ENCODE data around the gene DDX42. TPM values are rescaled to one million over a fixed set of nuclear protein-coding genes. Genes with fewer than 3 reads are reported as not detected.
A peak's percentile ranks its signal among the peaks of the same experiment; 100 is the strongest.

Gene DDX42
- total RNA-seq, 2 experiments from 2014 or later = 112 to 117 TPM

GRCh38 chr17:63831505-63831904 lies 57.5 kb downstream of the DDX42 start:
- H3K27me3 ChIP-seq (ENCODE audit: control insufficient read depth in 1 of 2, insufficient read depth in 2 of 2, low read length in 2 of 2) = no peaks in the 10 kb centered on the region
- H3K27ac ChIP-seq (ENCODE audit: low read depth in 1 of 2, low read length in 2 of 2) = peak overlapping the region; percentile 2 to 37
- no peak overlapping the region for H3K4me3 ChIP-seq (ENCODE audit: low read length)
- Mint-ChIP-seq H3K9me3 (no peaks in the 10 kb centered on the region), H3K4me3 (peak overlapping the region; percentile 62), H3K27ac (peak overlapping the region; percentile 69), H3K36me3 (ENCODE audit: low read depth) (peaks cover 99% of the 10 kb centered on the region), H3K27me3 (no peaks in the 10 kb centered on the region), H3K4me1 (ENCODE audit: low read depth) (peaks cover 76% of the 10 kb centered on the region)
- H3K4me1 ChIP-seq (ENCODE audit: insufficient read depth, low read length) = peaks cover 71% of the 10 kb centered on the region
- intact Hi-C loops (cut with DNase I, micrococcal nuclease) = loop anchor here in 1 of 2 experiments (10.0 kb wide), 1 partner anchor 407 kb away; no protein-coding TSS in a partner anchor
- no peaks in the 10 kb centered on the region for H3K9me3 ChIP-seq (ENCODE audit: control insufficient read depth in 1 of 2, insufficient read depth in 1 of 2, low read length in 2 of 2)
- H3K36me3 ChIP-seq (ENCODE audit: insufficient read depth, low read length) = peaks cover 79% of the 10 kb centered on the region
- TF ChIP-seq, protein P1, sequence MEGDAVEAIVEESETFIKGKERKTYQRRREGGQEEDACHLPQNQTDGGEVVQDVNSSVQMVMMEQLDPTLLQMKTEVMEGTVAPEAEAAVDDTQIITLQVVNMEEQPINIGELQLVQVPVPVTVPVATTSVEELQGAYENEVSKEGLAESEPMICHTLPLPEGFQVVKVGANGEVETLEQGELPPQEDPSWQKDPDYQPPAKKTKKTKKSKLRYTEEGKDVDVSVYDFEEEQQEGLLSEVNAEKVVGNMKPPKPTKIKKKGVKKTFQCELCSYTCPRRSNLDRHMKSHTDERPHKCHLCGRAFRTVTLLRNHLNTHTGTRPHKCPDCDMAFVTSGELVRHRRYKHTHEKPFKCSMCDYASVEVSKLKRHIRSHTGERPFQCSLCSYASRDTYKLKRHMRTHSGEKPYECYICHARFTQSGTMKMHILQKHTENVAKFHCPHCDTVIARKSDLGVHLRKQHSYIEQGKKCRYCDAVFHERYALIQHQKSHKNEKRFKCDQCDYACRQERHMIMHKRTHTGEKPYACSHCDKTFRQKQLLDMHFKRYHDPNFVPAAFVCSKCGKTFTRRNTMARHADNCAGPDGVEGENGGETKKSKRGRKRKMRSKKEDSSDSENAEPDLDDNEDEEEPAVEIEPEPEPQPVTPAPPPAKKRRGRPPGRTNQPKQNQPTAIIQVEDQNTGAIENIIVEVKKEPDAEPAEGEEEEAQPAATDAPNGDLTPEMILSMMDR (IDR thresholded peaks at IDR 0.05) = no peak
- ChIA-PET POLR2A (interaction anchor here (0.6 to 7.3 kb wide), 6 partner anchors 9 to 137 kb away, joined by 3 to 86 read pairs (median 4); partner anchors contain the start of genes CCDC47, DDX42, SMARCD2 and STRADA), CTCF (interaction anchor here (1.7 kb wide), 1 partner anchor 18 kb away, joined by 11 read pairs; no protein-coding TSS in a partner anchor)
- DNase-seq = peak in 1 of 14 experiments; percentile 38
- no peak for ATAC-seq (ENCODE audit: poor library complexity)

DNA sequence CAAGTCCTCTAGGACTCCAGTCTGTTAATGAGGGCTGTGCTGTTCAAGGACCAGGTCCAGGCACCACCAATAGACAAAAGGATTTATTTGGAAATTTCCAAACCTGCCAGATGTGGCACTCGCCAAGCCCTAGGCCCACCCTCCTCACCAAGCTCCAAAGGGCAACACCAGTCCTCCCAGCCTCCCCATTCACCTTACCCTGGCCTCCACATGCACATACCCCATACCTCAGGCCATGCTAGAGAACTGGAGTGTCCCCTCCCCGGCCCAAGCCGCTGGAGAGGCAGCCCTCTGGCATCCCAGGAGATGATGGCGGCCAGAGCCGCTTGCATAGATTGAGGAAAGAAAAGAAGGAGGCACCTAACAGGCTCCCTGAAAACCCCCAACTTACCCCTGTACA lies 58.0 kb downstream of the DDX42 start:
- TF ChIP-seq, protein P1 (IDR thresholded peaks at IDR 0.05) = no peak
- H3K4me1 Mint-ChIP-seq (ENCODE audit: low read depth) = peaks cover 71% of the 10 kb centered on the region
- ATAC-seq (ENCODE audit: poor library complexity) (no peak), DNase-seq (no peak)
- intact Hi-C loops (cut with DNase I, micrococcal nuclease) = loop anchor here in 1 of 2 experiments (10.0 kb wide), 1 partner anchor 407 kb away; no protein-coding TSS in a partner anchor
- H3K27ac Mint-ChIP-seq = peak overlapping the region; percentile 69
- Histone ChIP-seq H3K4me3 (ENCODE audit: low read length) (no peak overlapping the region), H3K36me3 (ENCODE audit: insufficient read depth, low read length) (peaks cover 85% of the 10 kb centered on the region), H3K27ac (ENCODE audit: low read depth in 1 of 2, low read length in 2 of 2) (peak overlapping the region; percentile 2 to 37), H3K4me1 (ENCODE audit: insufficient read depth, low read length) (peaks cover 70% of the 10 kb centered on the region), H3K27me3 (ENCODE audit: control insufficient read depth in 1 of 2, insufficient read depth in 2 of 2, low read length in 2 of 2) (no peaks in the 10 kb centered on the region), H3K9me3 (ENCODE audit: control insufficient read depth in 1 of 2, insufficient read depth in 1 of 2, low read length in 2 of 2) (no peaks in the 10 kb centered on the region)
- POLR2A ChIA-PET = interaction anchor here (0.7 to 7.3 kb wide), 5 partner anchors 9 to 90 kb away, joined by 3 to 86 read pairs (median 4); partner anchors contain the start of genes CCDC47, DDX42, SMARCD2 and STRADA
- CTCF ChIA-PET = interaction anchor here (1.7 kb wide), 1 partner anchor 17 kb away, joined by 11 read pairs; no protein-coding TSS in a partner anchor
- no peaks in the 10 kb centered on the region for H3K9me3 Mint-ChIP-seq
- H3K4me3 Mint-ChIP-seq = peak overlapping the region; percentile 62
- H3K27me3 Mint-ChIP-seq = no peaks in the 10 kb centered on the region
- peaks cover 99% of the 10 kb centered on the region for H3K36me3 Mint-ChIP-seq (ENCODE audit: low read depth)

DNA sequence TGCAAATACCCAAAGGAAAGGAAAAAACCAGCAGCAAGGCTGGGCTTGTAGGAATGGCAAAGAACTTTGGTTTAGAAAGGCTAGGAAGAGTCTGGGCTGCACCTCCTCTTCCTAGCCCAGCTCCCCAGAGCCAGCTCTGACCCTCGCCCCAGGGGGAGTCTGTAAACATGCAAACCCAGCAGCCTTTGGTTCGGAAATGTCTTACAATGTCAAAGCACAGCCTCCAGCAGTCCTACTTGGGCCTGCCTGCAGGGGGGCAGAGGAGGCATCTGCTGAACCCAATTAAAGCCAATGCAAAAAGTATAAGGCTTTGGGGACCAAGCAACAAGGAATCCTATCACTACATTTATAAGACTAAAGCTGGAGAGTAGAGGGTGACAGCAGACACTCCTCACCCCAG lies 58.5 kb downstream of the DDX42 start:
- ChIA-PET CTCF (no interaction called here), POLR2A (interaction anchor here (3.0 to 7.3 kb wide), 2 partner anchors 8 to 135 kb away, joined by 16 to 86 read pairs; partner anchors contain the start of gene SMARCD2)
- H3K27me3 ChIP-seq (ENCODE audit: control insufficient read depth in 1 of 2, insufficient read depth in 2 of 2, low read length in 2 of 2) = no peaks in the 10 kb centered on the region
- Mint-ChIP-seq H3K9me3 (no peaks in the 10 kb centered on the region), H3K36me3 (ENCODE audit: low read depth) (peaks cover 97% of the 10 kb centered on the region), H3K27ac (peak overlapping the region; percentile 69), H3K4me1 (ENCODE audit: low read depth) (peaks cover 66% of the 10 kb centered on the region), H3K4me3 (peak overlapping the region; percentile 62), H3K27me3 (no peaks in the 10 kb centered on the region)
- ATAC-seq (ENCODE audit: poor library complexity) = no peak
- H3K36me3 ChIP-seq (ENCODE audit: insufficient read depth, low read length) = peaks cover 89% of the 10 kb centered on the region
- TF ChIP-seq, protein P1 (IDR thresholded peaks at IDR 0.05) = no peak
- intact Hi-C loops (cut with DNase I, micrococcal nuclease) = loop anchor here in 1 of 2 experiments (10.0 kb wide), 1 partner anchor 408 kb away; no protein-coding TSS in a partner anchor
- H3K4me3 ChIP-seq (ENCODE audit: low read length) = no peak overlapping the region
- no peaks in the 10 kb centered on the region for H3K9me3 ChIP-seq (ENCODE audit: control insufficient read depth in 1 of 2, insufficient read depth in 1 of 2, low read length in 2 of 2)
- H3K27ac ChIP-seq (ENCODE audit: low read depth in 1 of 2, low read length in 2 of 2) = no peak overlapping the region
- DNase-seq = no peak
- H3K4me1 ChIP-seq (ENCODE audit: insufficient read depth, low read length) = peaks cover 74% of the 10 kb centered on the region

Data from CD4-positive, alpha-beta T cell (primary cell).